ENCODE measurements around the gene NLK. TPM values are rescaled to one million over a fixed set of nuclear protein-coding genes. Genes with fewer than 3 reads are reported as not detected.

The NLK gene
- total and polyA plus RNA-seq, 10 of the 15 experiments (the other 5 are each of a cell fraction or from before 2014, with no cell fraction given) = 5.0 to 22.9 (median 15.0) TPM

GRCh38 chr17:28119560-28119959 lies 77.1 kb downstream of the NLK start (continued):
- TF ChIP-seq SMC3 (IDR thresholded peaks at IDR 0.05; ENCODE audit: borderline replicate concordance, low read length) (no peak), LARP7 (IDR thresholded peaks at IDR 0.05) (no peak), POLR2A (IDR thresholded peaks at IDR 0.05; ENCODE audit: low read depth, low read length) (no peak), EZH2 (IDR thresholded peaks at IDR 0.05; ENCODE audit: borderline replicate concordance, control insufficient read depth, low read depth, low read length) (no peak), YBX1 (IDR thresholded peaks at IDR 0.05) (no peak), IRF3 (IDR thresholded peaks at IDR 0.05) (no peak)

- Histone ChIP-seq H3K4me3 (no peak overlapping the region), H3K4me2 (ENCODE audit: control insufficient read depth, insufficient read depth) (no peak overlapping the region), H3K36me3 (ENCODE audit: control insufficient read depth in 2 of 2, insufficient read depth in 2 of 2, low read length in 1 of 2) (peaks cover 0 to 3% of the 10 kb centered on the region in 2 experiments; a peak in 1 of 4 replicates), H3K9ac (ENCODE audit: control insufficient read depth, insufficient read depth, low read length) (no peak overlapping the region), H3K4me1 (ENCODE audit: control insufficient read depth, insufficient read depth, low read length) (peaks cover 8% of the 10 kb centered on the region), H3K9me3 (replicated peaks; ENCODE audit: control insufficient read depth, insufficient read depth, low read length) (no peaks in the 10 kb centered on the region; the same call in 1 of the 3 replicates), H3K27me3 (replicated peaks in 1 of 2; ENCODE audit: control insufficient read depth in 2 of 2, insufficient read depth in 2 of 2, low read length in 1 of 2) (no peaks in the 10 kb centered on the region), H3K79me2 (ENCODE audit: control insufficient read depth, insufficient read depth, low read length) (no peaks in the 10 kb centered on the region), H4K20me1 (ENCODE audit: control insufficient read depth, insufficient read depth) (no peaks in the 10 kb centered on the region), H2AFZ (ENCODE audit: control insufficient read depth, low read depth, low read length) (no peak overlapping the region), H3K27ac (ENCODE audit: control insufficient read depth, insufficient read depth) (no peak overlapping the region)
- no peak for TF ChIP-seq MXI1 (IDR thresholded peaks at IDR 0.05; ENCODE audit: low read depth, low read length)
- no peak for TF ChIP-seq HCFC1 (IDR thresholded peaks at IDR 0.05; ENCODE audit: low read length)
- in situ Hi-C loops (cut with MboI) = no loop called here
- ChIA-PET RAD21 (ENCODE audit: unreplicated experiment) (interaction anchor here (0.8 kb wide), 1 partner anchor 9 kb away, joined by 4 read pairs; no protein-coding TSS in a partner anchor), CTCF (no interaction called here), SMC1A (ENCODE audit: uncharacterized antibody, unreplicated experiment) (interaction anchor here (1.0 to 1.7 kb wide), 3 partner anchors 8 to 66 kb away, joined by 3 to 5 read pairs (median 3); no protein-coding TSS in a partner anchor), POLR2A (interaction anchor here (0.6 to 1.8 kb wide), 3 partner anchors 9 to 239 kb away, joined by 3 to 4 read pairs (median 4); no protein-coding TSS in a partner anchor)
- 81% methylated on average over 1 of the region's 1 CpG for WGBS (ENCODE audit: insufficient coverage, insufficient replicate concordance, low lambda C conversion rate, missing lambda C conversion rate)
- no TSS peak for BruUV-seq (replicated peaks)
- no peak for FAIRE-seq
- intact Hi-C loops (cut with micrococcal nuclease; ENCODE audit: unreplicated experiment) = no loop called here
- no peak for ATAC-seq
- no peak for DNase-seq (ENCODE audit: low read depth, low spot score)
These were observed 78.3 kb downstream of the NLK start for GRCh38 chr17:28120766-28121165.

Measured in GM12878 (cell line).